GM11168 (cell line): ENCODE results near the gene CFDP1.

ENCODE experiments used
- in situ Hi-C: fragments of 300-500 bp; cut with MboI; formaldehyde crosslinking; loops from one replicate; pipeline ENCODE4 v1.12.0; 2022; ENCODE audit warnings: low sequenced_read_pairs; ENCODE audit not compliant: unreplicated experiment

The CFDP1 gene

GRCh38 chr16:75258807-75259141 is 174.5 kb downstream of the CFDP1 start:
- in situ Hi-C loops, result no loop called here

GRCh38 chr16:75257886-75258806 is 175.2 kb downstream of the CFDP1 start:
- in situ Hi-C loops, result no loop called here

- in situ Hi-C loops, result no loop called here
Observed at GRCh38 chr16:75256696-75257343, 176.5 kb downstream of the CFDP1 start.

- in situ Hi-C loops, result no loop called here
Observed at GRCh38 chr16:75256059-75256571, 177.2 kb downstream of the CFDP1 start.

GRCh38 chr16:75254359-75254837 is 178.9 kb downstream of the CFDP1 start:
- in situ Hi-C loops, result no loop called here

- in situ Hi-C loops, result no loop called here
Observed at GRCh38 chr16:75252946-75253911, 180.1 kb downstream of the CFDP1 start.

GRCh38 chr16:75252049-75252864 is 181.0 kb downstream of the CFDP1 start:
- in situ Hi-C loops, result no loop called here

GRCh38 chr16:75251280-75252048 is 181.8 kb downstream of the CFDP1 start, which contains the start of gene BCAR1:
Gene BCAR1, minus strand, starts transcription at chr16:75251624. Its CDS starts 142 bp downstream, at chr16:75251482.
- in situ Hi-C loops, result no loop called here

- in situ Hi-C loops, result no loop called here
Observed at GRCh38 chr16:75250809-75251279, 182.5 kb downstream of the CFDP1 start.

- in situ Hi-C loops, result no loop called here
Observed at GRCh38 chr16:75250089-75250808, 183.1 kb downstream of the CFDP1 start.

GRCh38 chr16:75249441-75249840 is 183.9 kb downstream of the CFDP1 start:
- in situ Hi-C loops, result no loop called here

- in situ Hi-C loops, result no loop called here
Observed at GRCh38 chr16:75248536-75249380, 184.5 kb downstream of the CFDP1 start.

GRCh38 chr16:75248142-75248535 is 185.2 kb downstream of the CFDP1 start:
- in situ Hi-C loops, result no loop called here

- in situ Hi-C loops, result no loop called here
Observed at GRCh38 chr16:75247249-75247648, 186.1 kb downstream of the CFDP1 start.

GRCh38 chr16:75246504-75247205 is 186.6 kb downstream of the CFDP1 start:
- in situ Hi-C loops, result no loop called here
